A549 treated with RU486 at 1 μM for 4 hours (cell line): ENCODE measurements around the gene TPPP3. TPM values are rescaled to one million over a fixed set of nuclear protein-coding genes. Genes with fewer than 3 reads are reported as not detected.

Experiments used
- total RNA-seq: library from RNA; stranded (reverse); fragments of 200-300 nt; extraction: Qiagen RNA extraction; gene quantifications from 5 replicates; pipeline ENCODE4 v1.2.3, GENCODE V29; 2022; ENCODE audit warnings: low read depth

The TPPP3 gene
- total RNA-seq, result 7.5 to 14.0 TPM (median 12.4 TPM) in 5 replicates

DNA sequence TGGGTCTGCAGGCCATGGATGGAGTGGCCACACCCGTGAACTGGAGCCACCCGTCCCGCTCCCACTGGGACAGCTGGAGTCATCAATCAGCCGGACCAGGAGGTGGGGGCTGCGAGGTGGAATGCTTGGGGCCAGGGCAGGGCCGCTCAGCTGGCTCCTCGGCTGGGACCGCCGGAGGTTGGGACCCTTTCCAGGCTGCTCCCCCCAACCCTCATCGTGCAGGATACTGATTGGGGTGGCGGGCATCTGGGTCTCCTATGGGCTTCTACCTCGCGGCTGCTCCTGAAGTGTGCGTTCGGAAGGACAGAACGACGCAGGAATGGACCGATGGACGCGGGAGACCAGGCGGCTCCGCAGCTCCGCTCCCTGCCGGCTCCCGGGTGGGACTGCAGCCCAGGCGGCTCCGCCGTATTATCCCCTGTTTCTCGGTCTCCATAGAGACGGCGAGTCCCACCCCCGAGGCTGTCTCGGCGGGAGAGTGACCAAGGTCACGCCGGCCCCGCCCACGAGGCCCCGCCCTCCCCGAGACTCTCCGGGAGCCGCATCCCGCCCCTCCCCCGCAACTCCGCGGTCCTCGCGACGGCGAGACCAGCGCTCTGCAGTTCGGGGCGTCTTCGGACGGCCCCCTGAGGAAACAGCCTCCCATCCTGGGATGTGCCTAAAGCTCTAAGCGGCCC is at the start of gene TPPP3:
Gene TPPP3, minus strand, starts transcription at position 388 of the 677 bp plus-strand sequence. CDS start 2,387 bp downstream, outside the sequence.

DNA sequence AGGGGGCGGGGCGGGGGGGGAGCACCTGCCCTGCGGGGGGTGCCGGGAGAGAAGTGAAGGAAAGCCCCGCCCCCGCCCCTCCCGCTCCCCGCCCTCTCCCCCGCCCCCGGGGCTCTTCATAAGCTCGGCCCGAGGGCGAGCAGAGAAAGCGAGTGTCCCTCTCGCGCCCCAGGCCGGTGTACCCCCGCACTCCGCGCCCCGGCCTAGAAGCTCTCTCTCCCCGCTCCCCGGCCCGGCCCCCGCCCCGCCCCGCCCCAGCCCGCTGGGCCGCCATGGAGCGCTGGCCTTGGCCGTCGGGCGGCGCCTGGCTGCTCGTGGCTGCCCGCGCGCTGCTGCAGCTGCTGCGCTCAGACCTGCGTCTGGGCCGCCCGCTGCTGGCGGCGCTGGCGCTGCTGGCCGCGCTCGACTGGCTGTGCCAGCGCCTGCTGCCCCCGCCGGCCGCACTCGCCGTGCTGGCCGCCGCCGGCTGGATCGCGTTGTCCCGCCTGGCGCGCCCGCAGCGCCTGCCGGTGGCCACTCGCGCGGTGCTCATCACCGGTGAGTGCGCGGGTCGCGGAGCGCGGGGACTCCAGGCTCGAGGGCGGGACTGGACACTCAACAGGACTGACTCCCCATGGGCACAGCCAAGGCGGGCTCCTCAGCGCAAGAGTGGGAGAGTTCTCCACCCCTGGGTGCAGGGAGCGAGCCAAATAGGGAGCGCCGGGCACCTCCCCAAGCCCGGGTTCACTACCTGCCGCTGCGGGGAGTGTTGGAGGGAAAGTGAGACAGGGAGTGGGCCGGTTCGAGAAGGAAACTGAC is 37.9 kb upstream of the TPPP3 start, which contains the start of gene HSD11B2:
Gene HSD11B2, plus strand, starts transcription at position 145 of the 798 bp plus-strand sequence. Its CDS starts 128 bp downstream, at position 273.

DNA sequence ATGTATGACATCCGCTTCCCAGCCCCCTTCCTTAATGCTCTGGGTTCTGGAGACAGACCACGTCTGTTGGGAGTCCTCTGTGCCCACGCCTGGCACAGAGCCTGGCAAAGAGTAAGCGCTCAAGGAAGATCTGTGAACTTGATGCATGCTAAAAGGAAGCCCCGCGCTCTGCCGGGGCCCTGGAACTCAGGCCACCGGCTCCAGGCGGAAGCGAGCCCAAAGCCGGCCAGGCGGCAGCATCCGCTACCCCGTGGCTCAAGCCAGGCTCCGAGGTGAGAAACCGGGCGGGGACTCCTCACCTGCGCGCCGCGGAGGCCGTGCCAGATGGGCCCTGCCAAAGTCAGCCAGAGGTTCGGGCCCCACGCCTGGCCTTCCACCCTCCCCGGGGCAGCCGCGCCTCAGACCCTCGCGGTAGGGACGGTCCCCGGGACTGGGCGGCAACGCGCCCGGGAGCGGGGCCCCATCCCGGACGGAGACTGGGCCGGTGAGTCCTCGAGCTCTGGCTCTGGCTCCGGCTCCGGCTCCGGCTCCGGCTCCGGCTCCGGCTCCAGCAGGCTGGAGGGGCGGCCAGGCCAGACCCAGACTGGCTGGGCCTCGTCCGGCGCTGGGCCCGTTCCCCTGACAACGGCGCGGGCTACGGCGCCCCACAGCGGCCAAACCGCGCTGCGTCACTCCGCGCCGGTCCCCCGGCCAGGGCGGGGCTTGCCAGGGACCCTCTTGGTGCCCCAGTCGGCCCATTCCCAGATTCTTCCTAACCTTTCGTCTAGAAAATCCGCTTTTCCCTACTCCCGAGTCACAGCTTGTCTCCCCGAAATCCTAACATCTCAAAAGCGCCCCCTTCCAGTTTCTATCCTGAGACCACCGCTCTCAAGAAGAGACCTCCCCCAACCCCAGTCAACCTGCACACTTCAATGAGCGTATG is 22.8 kb upstream of the TPPP3 start, which contains the start of gene ZDHHC1:
Gene ZDHHC1, minus strand, starts transcription at position 606 of the 922 bp plus-strand sequence. CDS start 8,702 bp downstream, outside the sequence.

Other genes with a start within 250 kb of the TPPP3 start
- 6.3 to 8.5 TPM (median 8.3 TPM) in 5 replicates for gene B3GNT9, start 242.5 kb downstream of the TPPP3 start, total RNA-seq
- 10.8 to 20.6 TPM (median 18.2 TPM) in 5 replicates for gene TRADD, start 233.6 kb downstream of the TPPP3 start, total RNA-seq
- gene FBXL8, start 233.5 kb downstream of the TPPP3 start, total RNA-seq, result 5.0 to 8.5 TPM (median 7.1 TPM) in 5 replicates
- gene HSF4, start 228.8 kb downstream of the TPPP3 start, total RNA-seq, result 8.5 to 15.7 TPM (median 12.7 TPM) in 5 replicates
- gene NOL3, start 223.0 kb downstream of the TPPP3 start, total RNA-seq, result 42.7 to 56.6 TPM (median 54.5 TPM) in 5 replicates
- gene MATCAP1, start 209.5 kb downstream of the TPPP3 start, total RNA-seq, result 3.0 to 6.4 TPM (median 5.2 TPM) in 5 replicates
- gene EXOC3L1, start 203.4 kb downstream of the TPPP3 start, total RNA-seq, result not detected in 5 replicates
- 73.1 to 95.2 TPM (median 91.3 TPM) in 5 replicates for gene E2F4, start 201.3 kb downstream of the TPPP3 start, total RNA-seq
- gene ELMO3, start 194.4 kb downstream of the TPPP3 start, total RNA-seq, result 0.75 to 1.6 TPM (median 1.2 TPM) in 5 replicates
- 87.7 to 101 TPM (median 89.2 TPM) in 5 replicates for gene TMEM208, start 166.4 kb downstream of the TPPP3 start, total RNA-seq
- gene FHOD1, start 146.0 kb downstream of the TPPP3 start, total RNA-seq, result 30.2 to 53.3 TPM (median 46.7 TPM) in 5 replicates
- 0.89 to 1.6 TPM (median 1.4 TPM) in 5 replicates for gene SLC9A5, start 144.5 kb downstream of the TPPP3 start, total RNA-seq
- gene PLEKHG4, start 114.0 kb downstream of the TPPP3 start, total RNA-seq, result 9.4 to 16.4 TPM (median 15.4 TPM) in 5 replicates
- gene KCTD19, start 66.8 kb downstream of the TPPP3 start, total RNA-seq, result 0.21 to 0.35 TPM (median 0.30 TPM) in 4 of 5 replicates, not detected in the other
- gene LRRC36, start 66.7 kb downstream of the TPPP3 start, total RNA-seq, result 0.13 to 0.20 TPM in 2 of 5 replicates, not detected in the others
- 5.3 to 7.6 TPM (median 6.5 TPM) in 5 replicates for gene ZDHHC1, start 23.0 kb upstream of the TPPP3 start, total RNA-seq
- gene HSD11B2, start 37.6 kb upstream of the TPPP3 start, total RNA-seq, result 1.2 to 1.8 TPM (median 1.7 TPM) in 5 replicates
- gene ATP6V0D1, start 87.7 kb upstream of the TPPP3 start, total RNA-seq, result 96.3 to 122 TPM (median 110 TPM) in 5 replicates
- not detected in 5 replicates for gene AGRP, start 90.0 kb upstream of the TPPP3 start, total RNA-seq
- gene RIPOR1, start 135.3 kb upstream of the TPPP3 start, total RNA-seq, result 33.1 to 44.1 TPM (median 37.1 TPM) in 5 replicates
- gene CTCF, start 169.0 kb upstream of the TPPP3 start, total RNA-seq, result 28.6 to 39.1 TPM (median 38.0 TPM) in 5 replicates